SKM-1 treated with dmso at 0.1 percent for 144 hours (cell line): ENCODE data around the gene COL28A1.
"Not testable (repeated sequence)": the region's sequence is repeated elsewhere in the genome, so short reads cannot be mapped to it uniquely, and the experiment has no call there.

Experiments
- DNase-seq: peaks from one replicate; lab custom pipeline; 2025; ENCODE audit not compliant: unreplicated experiment; lab: John Stamatoyannopoulos, UW

The COL28A1 gene

DNA sequence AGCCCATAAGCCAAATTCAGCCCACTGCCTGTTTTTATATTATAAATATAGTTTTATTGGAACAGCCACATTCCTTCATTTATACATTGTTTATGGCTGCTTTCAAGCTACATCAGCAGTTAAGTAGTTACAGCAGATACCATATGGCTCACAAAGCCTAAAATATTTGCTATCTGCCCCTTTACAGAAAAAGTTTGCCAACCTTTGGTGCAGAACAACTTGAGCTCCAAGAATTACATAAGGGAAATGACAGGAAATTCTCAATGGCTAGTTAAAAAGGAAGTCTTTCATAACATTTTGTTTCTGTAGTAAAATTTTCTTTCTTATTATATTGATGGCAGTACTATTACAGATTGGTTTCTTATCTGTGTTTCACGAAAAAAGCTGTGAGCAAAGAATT lies 59.3 kb downstream of the COL28A1 start:
- no peak for DNase-seq

DNA sequence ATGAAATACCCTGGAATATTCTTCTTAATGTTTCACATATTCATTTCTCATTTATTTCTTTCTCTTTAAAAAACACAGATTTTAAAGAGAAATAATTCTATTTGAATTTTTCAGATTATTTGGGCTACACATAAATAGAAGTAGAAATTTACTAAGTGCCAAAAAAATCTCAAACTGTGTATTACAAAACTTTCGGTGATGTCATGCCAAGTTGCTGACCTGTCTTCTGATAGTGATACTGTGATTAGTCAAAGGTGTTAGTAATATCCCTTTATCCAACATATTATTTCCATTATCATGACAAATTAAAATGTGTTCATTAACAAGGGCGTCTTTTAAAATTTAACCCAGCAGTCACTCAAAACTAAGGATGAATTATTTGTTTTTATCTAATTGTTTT lies 60.1 kb downstream of the COL28A1 start:
- no peak for DNase-seq

DNA sequence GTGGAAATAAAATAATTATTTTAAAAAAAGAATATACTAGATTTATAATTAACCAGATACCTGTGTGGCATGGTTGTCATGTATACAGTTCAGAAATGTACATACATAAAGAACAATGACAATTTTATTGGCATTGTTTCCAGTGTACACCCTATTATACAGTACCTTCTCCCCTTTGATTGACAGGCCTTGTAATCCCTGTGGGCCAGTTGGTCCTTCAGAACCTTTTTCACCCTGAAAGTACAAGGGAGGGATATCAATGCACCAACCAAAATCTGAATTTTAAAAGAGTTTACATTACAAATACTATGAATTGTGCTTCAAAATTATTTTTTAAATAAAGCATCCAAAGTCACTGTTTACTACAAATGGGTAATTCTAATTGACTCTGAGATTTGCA lies 61.2 kb downstream of the COL28A1 start:
- DNase-seq, result no peak

DNA sequence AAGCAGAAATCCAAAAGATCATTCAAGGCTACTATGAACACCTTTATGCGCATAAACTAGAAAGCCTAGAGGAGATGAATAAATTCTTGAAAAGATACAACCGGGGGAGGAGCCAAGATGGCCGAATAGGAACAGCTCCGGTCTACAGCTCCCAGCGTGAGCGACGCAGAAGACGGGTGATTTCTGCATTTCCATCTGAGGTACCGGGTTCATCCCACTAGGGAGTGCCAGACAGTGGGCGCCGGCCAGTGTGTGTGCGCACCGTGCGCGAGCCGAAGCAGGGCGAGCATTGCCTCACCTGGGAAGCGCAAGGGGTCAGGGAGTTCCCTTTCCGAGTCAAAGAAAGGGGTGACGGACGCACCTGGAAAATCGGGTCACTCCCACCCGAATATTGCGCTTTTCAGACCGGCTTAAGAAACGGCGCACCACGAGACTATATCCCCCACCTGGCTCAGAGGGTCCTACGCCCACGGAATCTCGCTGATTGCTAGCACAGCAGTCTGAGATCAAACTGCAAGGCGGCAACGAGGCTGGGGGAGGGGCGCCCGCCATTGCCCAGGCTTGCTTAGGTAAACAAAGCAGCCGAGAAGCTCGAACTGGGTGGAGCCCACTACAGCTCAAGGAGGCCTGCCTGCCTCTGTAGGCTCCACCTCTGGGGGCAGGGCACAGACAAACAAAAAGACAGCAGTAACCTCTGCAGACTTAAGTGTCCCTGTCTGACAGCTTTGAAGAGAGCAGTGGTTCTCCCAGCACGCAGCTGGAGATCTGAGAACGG lies 70.5 kb downstream of the COL28A1 start:
- not testable (repeated sequence) for DNase-seq

DNA sequence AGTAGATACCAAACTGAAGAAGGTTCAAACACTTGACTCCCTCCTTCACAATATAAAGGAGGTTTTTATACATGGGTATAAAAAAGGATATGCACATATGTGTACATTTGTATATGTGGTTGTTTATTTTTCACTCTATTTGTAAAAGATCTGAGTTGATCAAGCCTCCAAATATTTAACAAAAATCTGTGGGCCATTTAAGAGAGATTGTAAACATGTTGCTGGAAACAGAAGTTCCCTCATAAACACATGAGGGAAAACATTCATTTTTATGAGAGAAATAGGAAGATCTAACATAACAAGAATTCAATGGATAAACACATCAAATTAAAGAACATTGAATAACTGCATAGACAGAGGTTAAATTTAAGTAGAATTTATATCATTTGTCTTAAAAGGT lies 81.7 kb downstream of the COL28A1 start:
- DNase-seq, result no peak

DNA sequence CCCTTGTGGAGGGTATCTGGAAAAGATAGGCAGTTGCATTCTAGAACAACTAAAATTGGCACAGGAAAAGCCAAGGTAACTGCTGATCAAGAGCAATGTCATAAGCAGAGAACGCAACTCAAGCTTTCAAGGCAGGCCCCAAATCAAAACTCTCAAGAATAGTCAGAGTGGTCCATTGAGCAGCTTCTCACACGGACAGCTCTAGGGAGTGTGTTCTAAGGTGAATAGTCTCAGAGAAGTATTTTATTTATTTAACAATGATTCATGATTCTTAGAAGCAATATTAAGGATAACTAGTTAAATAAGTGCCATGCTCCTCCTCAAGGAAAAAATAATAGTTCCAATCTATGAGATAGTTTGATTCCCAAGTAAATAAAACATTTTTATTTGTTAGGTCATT lies 83.0 kb downstream of the COL28A1 start:
- no peak for DNase-seq

DNA sequence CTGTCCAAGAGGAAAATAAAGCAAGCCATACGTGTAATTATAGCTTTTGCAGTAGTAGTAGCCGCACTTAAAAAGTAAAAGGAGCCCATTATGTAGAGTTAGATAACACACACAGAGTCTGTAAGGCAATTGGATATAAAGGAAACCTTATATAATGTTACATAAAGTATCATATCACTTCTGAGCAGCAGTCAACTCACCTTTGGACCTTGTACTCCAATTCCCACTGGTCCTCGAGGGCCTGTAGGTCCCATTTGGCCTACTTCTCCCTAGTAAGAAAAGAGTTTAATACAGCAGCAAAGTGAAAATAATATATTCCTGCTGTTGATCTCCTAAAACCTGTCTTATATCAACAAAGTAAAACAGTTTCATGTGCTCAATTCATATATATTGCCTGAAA lies 83.6 kb downstream of the COL28A1 start:
- no peak for DNase-seq

DNA sequence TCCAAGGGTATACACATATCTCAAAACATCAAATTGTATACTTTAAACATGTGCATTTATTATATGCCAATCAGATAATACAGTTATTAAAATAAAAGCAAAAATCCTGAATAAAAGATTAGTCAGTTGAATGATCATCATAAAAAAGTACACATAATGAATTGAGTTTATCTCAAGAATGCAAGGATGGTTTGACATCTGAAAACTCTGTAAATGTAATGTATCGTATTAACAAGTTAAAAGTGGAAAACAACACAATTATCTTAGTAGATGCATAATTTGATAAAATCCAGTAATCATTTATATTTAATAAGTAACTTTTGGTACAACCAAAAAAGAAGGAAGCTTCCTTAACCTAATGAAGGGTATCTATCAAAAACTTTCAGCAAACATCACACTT lies 86.6 kb downstream of the COL28A1 start:
- DNase-seq, result no peak

DNA sequence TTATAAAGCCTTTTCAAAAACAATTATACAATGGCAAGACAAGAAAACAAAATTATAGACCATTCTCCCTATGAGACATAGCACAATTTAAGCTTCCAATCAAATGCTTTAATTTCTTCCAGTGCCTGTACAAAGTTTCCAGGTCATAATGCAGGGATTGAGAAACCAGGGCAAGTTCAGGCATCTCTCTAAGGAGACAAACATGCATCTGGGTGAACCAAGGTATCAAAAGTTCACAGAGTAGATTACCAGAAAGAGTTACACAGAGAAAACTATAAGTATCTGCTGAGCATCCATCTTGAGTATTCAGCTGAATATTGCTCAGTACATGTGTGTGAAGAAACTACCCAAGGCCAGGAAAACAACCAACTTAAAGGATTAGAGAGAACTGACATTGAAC lies 89.1 kb downstream of the COL28A1 start:
- no peak for DNase-seq

DNA sequence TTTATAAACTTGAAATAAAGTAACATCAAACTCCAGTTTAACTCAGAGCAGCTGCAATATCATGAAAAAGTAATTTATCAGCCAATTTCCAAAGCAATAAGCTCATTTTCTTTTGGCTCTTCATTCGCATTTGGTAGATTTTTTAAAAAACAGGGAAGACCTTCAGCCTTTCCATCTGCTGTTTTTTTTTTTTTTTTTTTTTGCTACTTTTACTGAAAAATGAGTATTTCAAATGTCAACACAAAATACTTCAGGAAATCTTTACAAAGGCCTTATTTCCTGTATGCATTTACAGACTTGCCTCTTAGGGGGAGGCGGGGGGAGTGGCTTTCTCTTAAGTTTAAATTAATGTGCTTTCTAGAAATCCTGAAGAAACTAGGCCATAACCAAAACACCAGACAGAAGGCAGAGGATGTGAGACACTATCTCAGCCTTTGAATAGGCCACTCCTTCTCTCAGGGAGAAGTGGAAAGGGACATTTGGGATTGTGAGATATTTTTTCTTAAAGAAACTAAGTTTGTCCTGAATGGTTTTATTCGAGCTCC lies 91.8 kb downstream of the COL28A1 start:
- no peak for DNase-seq

DNA sequence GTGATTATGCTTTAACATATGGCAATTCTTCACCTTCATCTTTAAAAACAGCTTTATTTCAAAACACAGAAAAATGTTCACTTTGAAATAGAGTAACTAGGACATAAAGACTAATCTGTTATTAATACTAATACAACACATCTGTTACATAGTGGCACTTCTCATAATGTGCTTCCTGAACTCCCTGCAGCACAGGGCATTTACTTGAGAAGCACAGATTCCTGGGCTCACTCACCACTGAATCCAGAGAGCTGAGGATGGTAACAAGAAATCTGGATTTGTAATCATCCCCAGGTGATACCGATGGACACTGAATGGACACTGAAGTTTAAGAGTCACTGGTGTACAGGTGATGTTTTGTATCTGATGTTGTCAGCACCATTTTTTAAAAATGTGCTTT lies 96.1 kb downstream of the COL28A1 start:
- no peak for DNase-seq

DNA sequence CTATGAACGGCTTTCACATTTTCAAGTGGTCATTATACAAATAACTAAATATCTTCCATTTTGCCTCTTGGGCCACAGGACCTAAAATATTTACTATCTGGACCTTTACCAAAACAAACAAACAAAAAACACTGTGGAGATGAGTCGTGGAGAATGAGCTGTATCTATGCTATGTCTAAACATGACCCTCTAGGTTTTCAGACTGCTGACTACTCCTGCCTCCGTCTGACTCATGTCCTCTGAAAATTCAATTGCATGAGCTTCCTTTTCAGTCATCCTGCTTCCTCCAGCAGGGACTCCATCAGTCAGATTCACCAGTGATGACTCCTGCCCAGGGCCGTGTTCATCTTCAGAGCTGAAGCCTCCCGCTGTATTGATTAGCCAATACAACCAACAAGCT lies 96.8 kb downstream of the COL28A1 start:
- DNase-seq, result no peak

DNA sequence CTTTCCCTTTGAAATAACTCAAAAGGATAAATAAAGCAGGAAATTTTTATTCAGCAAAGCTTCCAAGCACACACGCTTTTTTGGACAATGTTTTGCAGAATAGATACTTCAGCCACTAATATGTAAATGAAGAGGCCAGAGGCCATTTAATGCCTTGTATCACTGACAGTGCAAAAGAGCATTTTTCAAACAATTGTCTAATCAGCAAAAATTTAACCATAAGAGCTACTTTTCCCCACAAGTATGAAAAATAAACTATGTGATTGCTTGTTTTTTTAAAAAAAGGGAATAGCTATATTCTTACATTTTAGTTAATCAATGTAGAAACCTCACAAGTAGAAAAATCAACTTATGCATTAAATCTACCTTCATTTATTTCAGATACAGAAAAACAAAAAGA lies 99.7 kb downstream of the COL28A1 start:
- no peak for DNase-seq

DNA sequence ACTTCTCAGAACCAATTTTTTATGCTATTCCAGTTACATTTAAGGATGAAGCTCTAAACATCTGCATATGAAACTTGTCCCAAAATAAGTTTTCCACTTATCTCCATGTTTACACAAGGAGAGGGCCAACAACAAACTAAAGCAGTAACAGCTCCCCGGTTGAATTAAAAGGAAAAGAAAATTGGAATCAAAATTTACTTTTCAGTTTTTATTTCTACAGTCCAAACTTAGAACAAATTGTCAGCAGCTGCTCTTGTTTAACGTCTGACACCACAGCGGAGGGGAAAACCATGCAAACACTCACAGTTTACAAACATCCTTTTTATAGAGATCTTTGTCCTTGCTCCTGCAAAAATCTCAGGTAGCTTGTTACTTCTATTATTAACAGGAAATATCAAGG lies 101.3 kb downstream of the COL28A1 start:
- DNase-seq, result no peak

DNA sequence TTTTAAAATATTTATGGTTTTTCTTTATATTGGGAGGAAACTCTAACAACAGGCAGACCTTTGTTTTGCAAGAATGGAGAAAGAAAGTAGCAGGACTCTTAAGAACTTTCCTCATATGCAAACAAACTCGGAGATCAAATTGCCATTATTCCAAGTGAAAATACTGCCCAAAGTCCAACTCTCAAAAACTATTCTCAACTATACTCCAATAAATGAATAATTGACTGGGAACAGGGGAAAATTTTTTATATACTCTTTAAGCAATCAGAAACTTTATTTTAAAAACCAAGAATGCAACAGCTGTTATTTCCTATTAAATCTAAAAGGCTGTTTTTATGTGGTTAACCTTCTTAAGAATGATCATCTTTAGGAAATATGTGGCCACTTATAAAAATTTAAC lies 101.9 kb downstream of the COL28A1 start:
- no peak for DNase-seq

DNA sequence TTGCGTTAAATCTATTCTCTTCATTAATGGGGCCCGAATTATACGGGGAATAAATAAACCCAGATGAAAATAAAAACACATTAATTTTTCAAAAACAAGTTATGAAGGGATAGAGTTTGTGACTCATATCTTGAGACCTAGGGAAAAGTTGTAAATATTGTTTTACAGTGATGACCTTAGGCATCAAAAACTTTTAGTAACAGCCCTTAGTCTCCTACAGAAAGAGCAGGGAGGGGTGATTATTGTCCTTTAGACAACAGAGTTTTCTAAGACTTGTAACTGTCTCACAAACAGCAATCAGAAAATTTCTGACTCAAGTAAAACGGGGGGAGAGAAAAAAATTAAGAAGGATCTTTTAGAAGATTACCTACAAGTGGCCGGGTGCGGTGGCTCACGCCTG lies 102.7 kb downstream of the COL28A1 start:
- no peak for DNase-seq

DNA sequence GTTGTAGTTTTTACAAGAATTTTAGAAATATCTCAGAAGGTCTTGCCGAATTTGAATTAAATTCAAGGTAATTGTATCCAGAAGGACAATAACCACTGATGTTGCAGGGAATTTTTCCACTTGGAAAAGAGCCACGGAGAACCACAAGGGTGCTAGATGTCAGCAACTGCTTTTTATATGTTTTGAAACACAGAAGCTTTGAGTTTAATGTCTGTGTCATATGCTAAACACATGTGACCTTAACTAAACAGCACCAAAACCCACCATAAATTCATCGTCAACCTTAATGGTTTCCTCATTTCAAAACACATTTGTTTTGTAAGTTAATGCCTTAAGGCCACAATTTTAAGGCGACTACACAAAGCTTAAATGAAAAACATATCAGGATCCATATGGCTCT lies 106.9 kb downstream of the COL28A1 start:
- no peak for DNase-seq

DNA sequence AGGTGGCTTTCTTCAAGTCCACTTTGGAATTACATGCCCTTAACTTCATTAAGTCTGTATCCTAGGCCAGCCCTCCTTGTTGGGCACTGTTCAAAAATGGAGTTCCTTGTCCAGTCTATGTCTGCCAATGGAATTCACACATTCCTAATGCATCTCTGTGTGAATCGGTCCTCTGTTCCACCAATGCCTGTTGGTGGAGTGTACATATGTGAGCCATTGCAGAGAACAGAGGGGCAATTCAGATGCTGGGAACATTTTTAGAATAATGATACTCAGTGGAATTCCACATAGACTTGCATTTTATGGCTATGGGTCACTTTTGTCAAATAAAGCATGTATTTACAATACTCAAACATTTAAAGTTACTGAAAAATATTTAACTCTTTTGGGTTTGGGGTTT lies 108.3 kb downstream of the COL28A1 start:
- DNase-seq, result no peak

DNA sequence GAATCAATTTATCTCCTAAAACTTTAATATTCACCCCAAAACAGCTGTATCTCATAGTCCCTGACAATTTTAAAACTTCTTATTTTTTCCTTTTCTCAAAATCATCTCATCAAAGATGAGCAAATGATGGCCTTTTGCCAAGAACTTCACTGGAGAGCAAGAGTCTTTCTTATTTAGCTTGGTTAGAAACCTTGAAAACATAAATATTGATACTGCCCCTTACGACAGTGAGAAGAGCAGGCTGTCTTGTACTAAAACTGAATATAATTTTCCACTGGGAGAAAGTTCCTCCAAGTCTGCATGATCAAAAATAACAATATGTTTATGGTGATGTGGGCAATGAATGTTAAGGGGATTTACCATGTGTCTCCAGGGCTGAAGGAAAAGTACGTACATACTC lies 109.0 kb downstream of the COL28A1 start:
- no peak for DNase-seq

DNA sequence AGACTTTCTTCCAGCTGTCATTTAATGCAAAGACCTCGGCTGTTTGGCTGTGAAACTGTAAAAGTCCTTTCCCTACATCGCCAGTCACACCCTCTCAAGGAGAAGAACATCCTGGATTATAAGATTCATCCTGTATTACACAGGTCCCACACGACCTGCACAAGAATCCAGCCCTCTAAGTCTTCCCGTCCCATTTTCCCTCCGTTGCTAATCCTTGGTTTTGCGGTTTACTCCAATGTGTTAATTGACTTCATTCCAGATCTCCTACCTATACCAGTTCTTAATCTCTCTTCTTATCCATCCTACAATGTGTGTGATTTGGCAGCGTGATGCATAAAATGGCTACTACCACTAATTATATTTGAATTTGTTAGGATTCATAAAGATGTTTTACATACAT lies 110.4 kb downstream of the COL28A1 start:
- DNase-seq, result no peak

DNA sequence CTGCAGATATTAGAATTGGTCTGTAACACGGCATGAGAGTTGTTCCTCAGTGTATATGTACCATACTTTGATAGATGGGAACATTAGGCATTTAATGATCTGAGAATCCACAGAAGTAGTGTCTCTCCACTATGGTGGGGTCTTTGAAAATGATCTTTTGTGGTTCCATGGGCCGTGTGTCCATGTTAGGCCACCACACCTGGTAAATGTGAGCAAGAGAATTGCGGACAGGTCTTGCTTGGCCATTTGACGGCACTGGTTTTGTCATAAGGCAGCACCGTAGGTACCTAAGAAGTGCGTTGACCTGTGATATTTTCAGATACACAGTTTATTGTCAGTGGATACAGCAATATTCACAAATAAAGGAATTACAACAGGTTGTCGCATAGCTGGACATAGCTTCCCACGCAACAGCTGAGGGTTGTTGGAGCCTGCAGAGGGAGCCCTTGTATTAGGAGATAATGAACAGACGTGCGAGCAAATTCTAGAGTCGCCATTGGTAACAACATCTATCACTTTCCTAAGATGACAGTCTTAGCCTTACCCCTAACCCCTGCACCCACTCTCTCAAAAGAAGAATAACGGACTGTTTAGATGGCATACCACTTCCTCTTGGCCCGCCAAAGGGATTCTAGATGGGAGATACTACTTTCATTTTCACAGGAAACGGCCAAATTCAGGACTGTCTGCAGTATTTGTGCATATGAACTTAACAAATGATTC lies 111.4 kb downstream of the COL28A1 start:
- DNase-seq, result no peak

DNA sequence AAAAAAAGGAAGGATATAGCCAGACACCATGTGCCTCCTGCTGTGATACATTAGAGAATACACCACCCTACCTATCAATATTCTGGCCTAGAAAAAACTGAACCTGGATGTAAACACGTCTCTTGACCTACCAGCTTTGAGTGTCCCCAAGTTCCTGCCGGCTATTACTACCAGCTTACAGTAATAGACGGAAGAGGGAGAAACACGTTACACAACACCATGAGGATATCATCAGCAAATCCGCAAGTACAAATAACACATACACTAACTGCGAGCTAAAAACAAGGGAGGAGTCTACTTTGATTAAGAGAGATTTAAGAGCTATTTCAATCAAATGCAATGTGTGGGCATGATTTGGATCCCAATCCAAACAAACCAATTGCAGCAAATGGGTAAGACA lies 113.0 kb downstream of the COL28A1 start:
- DNase-seq, result no peak

DNA sequence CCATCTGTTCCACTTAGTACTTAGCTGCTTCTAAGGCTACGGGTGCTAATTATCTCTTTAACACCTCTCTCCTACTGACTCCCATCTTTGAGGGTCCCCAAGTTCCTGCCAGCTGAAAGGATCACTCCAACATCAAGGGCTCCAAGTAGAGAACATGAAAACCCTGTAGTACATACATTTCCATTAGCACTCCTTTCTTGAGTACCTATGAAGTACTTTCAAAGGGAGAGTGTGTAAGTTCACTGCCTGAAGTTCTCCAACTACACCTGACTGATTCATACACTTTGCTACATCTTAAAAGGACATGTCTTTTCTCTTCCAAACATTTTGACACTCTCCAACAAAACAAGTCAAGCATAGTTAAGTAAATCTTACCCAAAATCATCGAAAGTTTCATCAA lies 113.8 kb downstream of the COL28A1 start:
- no peak for DNase-seq
